Neural progenitor cell (in vitro differentiated cells): Measurements from ENCODE around the gene MSI2. TPM values are rescaled to one million over a fixed set of nuclear protein-coding genes. Genes with fewer than 3 reads are reported as not detected.

Source experiments
- DNase-seq: peaks from one replicate; pipeline ENCODE4 v3.0.0-alpha.2; 2016; ENCODE audit warnings: low spot score
- H2AFZ ChIP-seq: fragments of 200-600 bp; sonication (generic); replicated peaks from 2 replicates; pipeline ENCODE4 v1.6.1; 2016; ENCODE audit warnings: antibody characterized with exemption
- H3F3A ChIP-seq: fragments of 200-600 bp; sonication (generic); 2 replicates; pipeline ENCODE4 v1.6.1; 2016; ENCODE audit warnings: antibody characterized with exemption, low read depth
- H3K27ac ChIP-seq: fragments of 200-600 bp; sonication (generic); 2 replicates; pipeline ENCODE4 v1.5.1; 2016; ENCODE audit warnings: mild to moderate bottlenecking
- H3K27me3 ChIP-seq: fragments of 200-600 bp; sonication (generic); 2 replicates; pipeline ENCODE4 v1.6.1; 2016; ENCODE audit warnings: mild to moderate bottlenecking, moderate library complexity
- H3K36me3 ChIP-seq: fragments of 200-600 bp; sonication (generic); 2 replicates; pipeline ENCODE4 v1.5.1; 2016
- H3K4me1 ChIP-seq: fragments of 200-600 bp; sonication (generic); 2 replicates; pipeline ENCODE4 v1.6.1; 2016; ENCODE audit warnings: mixed run types
- H3K4me2 ChIP-seq: fragments of 200-600 bp; sonication (generic); 2 replicates; pipeline ENCODE4 v1.6.1; 2016
- H3K4me3 ChIP-seq: fragments of 200-600 bp; sonication (generic); 2 replicates; pipeline ENCODE4 v1.5.1; 2016
- H3K79me2 ChIP-seq: fragments of 200-600 bp; sonication (generic); 2 replicates; pipeline ENCODE4 v1.6.1; 2016; ENCODE audit warnings: low read depth
- H3K9ac ChIP-seq: fragments of 200-600 bp; sonication (generic); 2 replicates; pipeline ENCODE4 v1.6.1; 2016
- H3K9me3 ChIP-seq: fragments of 200-600 bp; sonication (generic); 2 replicates; pipeline ENCODE4 v1.5.1; 2016; ENCODE audit warnings: low read depth
- H4K20me1 ChIP-seq: fragments of 200-600 bp; sonication (generic); 2 replicates; pipeline ENCODE4 v1.6.1; 2016; ENCODE audit warnings: low read depth
- H3K27ac Mint-ChIP-seq: 3 replicates; pipeline ENCODE4 v1.8.0; 2021; ENCODE audit warnings: mixed read lengths
- H3K27me3 Mint-ChIP-seq: 2 replicates; pipeline ENCODE4 v1.8.0; 2022; ENCODE audit warnings: low read depth, mild to moderate bottlenecking, inconsistent platforms, moderate library complexity, mixed read lengths; ENCODE audit not compliant: insufficient read depth
- H3K36me3 Mint-ChIP-seq: 3 replicates; pipeline ENCODE4 v1.8.0; 2021; ENCODE audit warnings: mixed read lengths
- H3K4me1 Mint-ChIP-seq: 3 replicates; pipeline ENCODE4 v1.8.0; 2021; ENCODE audit warnings: mixed read lengths
- H3K4me3 Mint-ChIP-seq: 3 replicates; pipeline ENCODE4 v1.8.0; 2021; ENCODE audit warnings: mild to moderate bottlenecking, moderate library complexity, mixed read lengths
- H3K9me3 Mint-ChIP-seq: 3 replicates; pipeline ENCODE4 v1.8.0; 2020; ENCODE audit warnings: mixed read lengths
- CTCF ChIP-seq: fragments of 200-600 bp; sonication (generic); IDR thresholded peaks from 2 replicates; pipeline ENCODE4 v1.5.1; 2017; ENCODE audit warnings: antibody characterized with exemption, mild to moderate bottlenecking
- EZH2 ChIP-seq: fragments of 200-600 bp; sonication (generic); IDR thresholded peaks from 2 replicates; pipeline ENCODE4 v1.6.1; 2017; ENCODE audit warnings: antibody characterized with exemption, mild to moderate bottlenecking, moderate library complexity
- EZH2phosphoT487 ChIP-seq: fragments of 200-600 bp; sonication (generic); IDR thresholded peaks from 2 replicates; pipeline ENCODE4 v1.6.1; 2017; ENCODE audit warnings: antibody characterized with exemption
- total RNA-seq: library from RNA; depleted of rRNA; stranded (reverse); fragments of >200 nt; gene quantifications from 2 replicates; pipeline ENCODE4 v1.2.3, GENCODE V29; 2015; ENCODE audit warnings: low replicate concordance

MSI2 gene
- total RNA-seq, 1 donor from 2014 or later: 96.9 TPM

GRCh38 chr17:57494443-57494842, 238.1 kb downstream of the MSI2 start:
- H3K27ac ChIP-seq: no peak overlapping the region
- H3K4me1 Mint-ChIP-seq: peaks cover 74% of the 10 kb centered on the region
- H3K27me3 Mint-ChIP-seq: no peaks in the 10 kb centered on the region
- no peak overlapping the region for H3K27ac Mint-ChIP-seq
- peaks cover 11% of the 10 kb centered on the region for H3K4me1 ChIP-seq
- no peak overlapping the region for H3K4me3 ChIP-seq
- H2AFZ ChIP-seq: no peak overlapping the region
- H3K27me3 ChIP-seq: no peaks in the 10 kb centered on the region
- H4K20me1 ChIP-seq: peaks cover 65% of the 10 kb centered on the region
- no peaks in the 10 kb centered on the region for H3K9me3 Mint-ChIP-seq
- H3K9ac ChIP-seq: no peak overlapping the region
- no peaks in the 10 kb centered on the region for H3K36me3 ChIP-seq
- peaks cover 93% of the 10 kb centered on the region for H3K79me2 ChIP-seq
- H3K4me3 Mint-ChIP-seq: no peak overlapping the region
- H3K36me3 Mint-ChIP-seq: peaks cover 31% of the 10 kb centered on the region
- H3K4me2 ChIP-seq: no peak overlapping the region
- no peak for TF ChIP-seq CTCF
- TF ChIP-seq EZH2phosphoT487: no peak
- no peak for TF ChIP-seq EZH2
- H3K9me3 ChIP-seq: no peaks in the 10 kb centered on the region
- no peaks in the 10 kb centered on the region for H3F3A ChIP-seq
- DNase-seq: no peak

DNA sequence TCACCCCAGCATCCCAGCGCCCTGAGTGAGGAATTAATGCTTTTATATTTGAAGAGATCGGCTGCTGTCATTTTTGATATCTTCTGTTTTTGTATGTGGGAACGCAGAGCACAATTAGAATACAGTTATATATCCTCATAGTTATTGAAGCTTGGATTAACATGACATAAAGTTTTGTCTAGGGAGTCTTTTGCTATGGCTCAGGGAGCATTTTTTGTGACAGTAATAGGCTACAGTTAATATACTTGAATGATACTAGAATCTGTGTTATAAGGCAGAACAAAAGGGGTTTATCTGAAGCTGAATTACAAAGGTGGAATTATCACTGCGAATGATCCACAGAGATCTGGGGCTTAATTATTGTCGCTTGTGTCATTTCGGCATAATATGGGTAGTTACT, 239.4 kb downstream of the MSI2 start:
- no peak overlapping the region for H2AFZ ChIP-seq
- DNase-seq: no peak
- no peaks in the 10 kb centered on the region for H3K27me3 ChIP-seq
- Mint-ChIP-seq H3K27ac (peak overlapping the region; percentile 70), H3K4me1 (peaks cover 72% of the 10 kb centered on the region), H3K36me3 (peaks cover 35% of the 10 kb centered on the region), H3K4me3 (no peak overlapping the region), H3K9me3 (no peaks in the 10 kb centered on the region), H3K27me3 (no peaks in the 10 kb centered on the region)
- H4K20me1 ChIP-seq: peaks cover 67% of the 10 kb centered on the region
- H3K4me2 ChIP-seq: no peak overlapping the region
- peaks cover 93% of the 10 kb centered on the region for H3K79me2 ChIP-seq
- peaks cover 4% of the 10 kb centered on the region for H3K4me1 ChIP-seq
- no peak overlapping the region for H3K27ac ChIP-seq
- no peak overlapping the region for H3K4me3 ChIP-seq
- H3K36me3 ChIP-seq: no peaks in the 10 kb centered on the region
- no peaks in the 10 kb centered on the region for H3F3A ChIP-seq
- no peak overlapping the region for H3K9ac ChIP-seq
- H3K9me3 ChIP-seq: no peaks in the 10 kb centered on the region
- no peak for TF ChIP-seq CTCF
- TF ChIP-seq EZH2: no peak
- no peak for TF ChIP-seq EZH2phosphoT487

DNA sequence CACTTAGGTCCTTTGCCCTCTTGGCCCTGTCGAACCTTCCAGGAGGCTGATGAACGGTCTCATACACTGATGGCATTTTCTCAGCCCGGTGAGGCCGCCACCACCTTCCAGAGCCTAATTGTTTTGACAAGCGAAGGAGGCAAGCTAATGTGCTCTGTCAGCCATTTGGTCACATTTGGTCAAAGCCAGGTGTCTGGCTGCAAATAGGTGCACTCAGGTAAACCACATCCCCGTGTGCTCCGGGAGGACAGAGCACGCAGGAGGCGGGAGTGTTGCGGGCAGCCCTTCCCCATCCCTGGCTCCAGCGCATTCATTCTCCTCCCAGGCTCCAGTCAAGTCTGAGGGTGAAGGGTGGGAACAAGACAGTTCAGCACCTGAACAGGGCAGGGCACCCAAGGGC, 240.1 kb downstream of the MSI2 start:
- no peak overlapping the region for H3K4me2 ChIP-seq
- H3F3A ChIP-seq: no peaks in the 10 kb centered on the region
- H3K79me2 ChIP-seq: peaks cover 93% of the 10 kb centered on the region
- no peak overlapping the region for H3K4me3 ChIP-seq
- TF ChIP-seq CTCF (no peak), EZH2 (no peak), EZH2phosphoT487 (no peak)
- Mint-ChIP-seq H3K4me1 (peaks cover 73% of the 10 kb centered on the region), H3K27me3 (no peaks in the 10 kb centered on the region), H3K27ac (peak overlapping the region; percentile 70), H3K4me3 (no peak overlapping the region), H3K9me3 (no peaks in the 10 kb centered on the region), H3K36me3 (peaks cover 37% of the 10 kb centered on the region)
- DNase-seq: no peak
- H3K9ac ChIP-seq: no peak overlapping the region
- peaks cover 67% of the 10 kb centered on the region for H4K20me1 ChIP-seq
- no peaks in the 10 kb centered on the region for H3K36me3 ChIP-seq
- H3K4me1 ChIP-seq: no peaks in the 10 kb centered on the region
- no peak overlapping the region for H3K27ac ChIP-seq
- H3K9me3 ChIP-seq: no peaks in the 10 kb centered on the region
- H3K27me3 ChIP-seq: no peaks in the 10 kb centered on the region
- no peak overlapping the region for H2AFZ ChIP-seq
